ENCODE results near the gene SMURF1. TPM values are rescaled to one million over a fixed set of nuclear protein-coding genes. Genes with fewer than 3 reads are reported as not detected.

SMURF1 gene
- total RNA-seq, 2 experiments from 2014 or later, result 15.9 to 17.6 TPM

DNA sequence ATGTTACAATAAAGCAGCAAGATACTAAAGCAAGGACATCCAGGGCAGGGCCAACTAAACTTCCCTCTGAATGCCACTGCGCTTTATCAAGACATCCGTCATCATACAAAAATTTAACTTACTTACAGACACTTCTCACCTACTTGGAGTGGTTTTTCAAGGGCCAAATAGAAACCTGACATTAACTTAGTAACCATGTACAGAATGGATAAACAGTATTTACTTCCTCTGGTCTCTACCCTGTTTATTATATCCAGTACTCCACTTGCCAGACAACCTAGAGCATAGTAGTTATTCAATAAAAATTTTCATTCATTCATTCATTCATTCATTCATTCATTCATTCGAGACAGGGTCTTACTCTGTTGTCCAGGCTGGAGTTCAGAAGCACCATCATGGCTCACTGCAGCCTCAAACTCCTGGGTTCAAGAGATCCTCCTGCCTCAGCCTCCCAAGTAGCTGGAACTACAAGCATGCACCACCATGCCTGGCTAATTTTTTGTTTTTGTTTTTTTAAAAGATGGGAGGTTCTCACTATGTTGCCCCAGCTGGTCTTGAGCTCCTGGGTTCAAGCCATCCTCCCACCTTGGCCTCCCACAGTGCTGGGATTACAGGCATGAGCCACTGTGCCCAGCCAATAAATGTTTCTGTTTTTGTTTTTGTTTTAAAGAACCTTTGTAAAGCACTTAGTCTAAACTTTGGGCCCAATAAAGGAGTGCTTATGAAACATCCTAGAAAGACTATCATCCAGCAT, 19.0 kb downstream of the SMURF1 start:
- CTCF ChIA-PET, result no interaction called here
- Mint-ChIP-seq H3K4me3 (no peak overlapping the region), H3K27ac (no peak overlapping the region), H3K4me1 (peaks cover 14% of the 10 kb centered on the region), H3K36me3 (ENCODE audit: low read depth) (peaks cover 10% of the 10 kb centered on the region), H3K9me3 (peaks cover 7% of the 10 kb centered on the region), H3K27me3 (no peaks in the 10 kb centered on the region)
- DNase-seq, result no peak
- POLR2A ChIA-PET, result no interaction called here

DNA sequence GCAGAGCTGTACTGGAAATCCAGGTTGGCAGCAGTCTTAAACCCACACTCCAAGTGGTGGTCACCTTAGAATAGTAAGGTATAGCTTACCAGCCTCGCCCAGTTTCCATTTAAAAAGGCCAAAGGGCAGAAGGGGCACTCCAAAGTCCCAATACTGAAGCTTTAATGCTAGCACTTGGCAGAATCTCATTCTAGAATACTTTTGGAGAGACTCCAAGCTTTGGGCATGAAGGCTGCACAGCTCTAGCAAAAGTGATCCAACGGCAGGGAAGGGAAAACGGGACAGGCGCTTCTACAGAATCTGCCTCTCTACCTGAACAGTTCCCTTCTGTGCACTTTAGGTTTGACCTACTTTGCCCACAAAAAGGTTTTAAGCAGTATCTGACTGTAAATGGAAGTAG, 19.7 kb downstream of the SMURF1 start:
- no peak for DNase-seq
- ChIA-PET CTCF (no interaction called here), POLR2A (no interaction called here)
- H3K9me3 Mint-ChIP-seq, result peaks cover 10% of the 10 kb centered on the region
- no peak overlapping the region for H3K27ac Mint-ChIP-seq
- H3K27me3 Mint-ChIP-seq, result no peaks in the 10 kb centered on the region
- H3K4me1 Mint-ChIP-seq, result peaks cover 14% of the 10 kb centered on the region
- H3K4me3 Mint-ChIP-seq, result no peak overlapping the region
- H3K36me3 Mint-ChIP-seq (ENCODE audit: low read depth), result peaks cover 15% of the 10 kb centered on the region

DNA sequence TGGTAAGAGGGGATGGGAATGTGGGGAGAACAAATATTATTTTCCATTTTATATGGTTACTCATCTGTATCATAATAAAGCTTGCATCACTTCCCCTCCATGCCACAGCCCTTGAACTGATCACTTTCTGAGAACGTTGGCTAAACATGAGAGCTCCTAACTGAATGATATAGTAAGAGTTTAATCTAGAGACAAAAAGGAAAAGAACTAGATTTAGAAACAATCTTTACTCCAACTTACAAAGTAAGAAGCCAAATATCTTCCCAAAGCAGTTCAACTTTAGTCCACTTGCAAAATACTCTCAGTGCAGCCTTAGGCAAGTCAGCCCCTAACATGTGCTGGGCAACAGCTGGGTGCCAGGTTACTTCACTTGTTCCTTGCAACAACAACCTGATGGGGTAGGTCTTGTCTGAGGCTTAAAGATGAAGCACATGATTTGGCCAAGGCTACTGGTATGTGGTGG, 20.3 kb downstream of the SMURF1 start:
- H3K4me3 Mint-ChIP-seq, result no peak overlapping the region
- POLR2A ChIA-PET, result no interaction called here

DNA sequence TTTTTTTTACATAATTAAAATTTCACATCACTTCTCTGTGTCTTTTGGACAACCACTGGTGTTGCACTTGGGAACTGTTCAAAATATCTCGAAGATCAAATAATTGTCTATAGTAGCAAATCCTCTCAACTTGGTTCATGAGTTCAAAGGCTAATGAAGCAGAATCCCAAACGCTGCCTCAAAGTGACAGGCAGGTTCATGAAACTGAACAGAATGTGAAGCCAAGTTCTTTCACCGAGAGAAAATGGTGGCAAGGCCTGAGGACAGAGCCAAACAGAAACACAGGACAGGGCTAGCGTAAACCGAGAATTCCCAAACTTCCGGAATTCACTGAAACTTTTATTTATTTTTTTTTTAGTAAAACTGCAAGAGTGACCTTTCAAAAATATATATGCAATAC, 21.1 kb downstream of the SMURF1 start:
- Mint-ChIP-seq H3K36me3 (ENCODE audit: low read depth) (peaks cover 24% of the 10 kb centered on the region), H3K27me3 (no peaks in the 10 kb centered on the region), H3K27ac (no peak overlapping the region), H3K4me3 (no peak overlapping the region), H3K4me1 (peaks cover 14% of the 10 kb centered on the region), H3K9me3 (peaks cover 10% of the 10 kb centered on the region)
- CTCF ChIA-PET, result no interaction called here
- DNase-seq, result no peak
- POLR2A ChIA-PET, result no interaction called here

More for the DNA sequence above, 20.3 kb downstream of the SMURF1 start:
- no peak for DNase-seq
- H3K4me1 Mint-ChIP-seq, result peaks cover 14% of the 10 kb centered on the region
- no peaks in the 10 kb centered on the region for H3K27me3 Mint-ChIP-seq
- CTCF ChIA-PET, result no interaction called here
- H3K36me3 Mint-ChIP-seq (ENCODE audit: low read depth), result peaks cover 15% of the 10 kb centered on the region
- H3K9me3 Mint-ChIP-seq, result peaks cover 10% of the 10 kb centered on the region
- no peak overlapping the region for H3K27ac Mint-ChIP-seq

DNA sequence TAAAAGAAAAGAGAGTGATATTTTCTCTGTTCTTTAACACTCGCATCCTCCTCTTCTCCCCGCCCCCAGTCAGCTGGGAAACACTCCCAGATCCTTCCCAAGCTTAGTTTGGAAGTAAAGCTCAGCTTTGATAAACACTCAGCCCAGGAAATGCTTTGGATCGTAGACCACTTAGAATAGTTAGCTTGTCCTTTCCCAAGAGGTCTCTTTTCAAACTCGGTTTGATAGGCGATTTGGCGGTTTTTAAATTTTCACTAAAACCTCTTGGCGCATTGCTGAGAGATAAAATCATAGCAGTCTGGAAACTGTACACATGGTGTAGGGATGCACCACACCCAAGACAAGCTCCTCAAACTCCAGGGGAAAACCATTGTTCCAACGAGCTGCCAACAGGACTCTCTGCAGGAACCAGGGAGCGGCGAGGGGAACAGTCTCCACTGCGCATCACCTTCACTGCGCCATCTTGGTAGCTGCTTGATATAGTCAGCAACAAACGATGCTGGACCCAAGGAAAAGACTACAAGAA, 22.3 kb downstream of the SMURF1 start:
- peaks cover 14% of the 10 kb centered on the region for H3K4me1 Mint-ChIP-seq
- DNase-seq, result no peak
- POLR2A ChIA-PET, result no interaction called here
- no peak overlapping the region for H3K4me3 Mint-ChIP-seq
- no peak overlapping the region for H3K27ac Mint-ChIP-seq
- CTCF ChIA-PET, result interaction anchor here (0.7 to 0.9 kb wide), 3 partner anchors 9 to 786 kb away, joined by 3 to 5 read pairs (median 3); no protein-coding TSS in a partner anchor
- peaks cover 27% of the 10 kb centered on the region for H3K36me3 Mint-ChIP-seq (ENCODE audit: low read depth)
- peaks cover 10% of the 10 kb centered on the region for H3K9me3 Mint-ChIP-seq
- H3K27me3 Mint-ChIP-seq, result no peaks in the 10 kb centered on the region

DNA sequence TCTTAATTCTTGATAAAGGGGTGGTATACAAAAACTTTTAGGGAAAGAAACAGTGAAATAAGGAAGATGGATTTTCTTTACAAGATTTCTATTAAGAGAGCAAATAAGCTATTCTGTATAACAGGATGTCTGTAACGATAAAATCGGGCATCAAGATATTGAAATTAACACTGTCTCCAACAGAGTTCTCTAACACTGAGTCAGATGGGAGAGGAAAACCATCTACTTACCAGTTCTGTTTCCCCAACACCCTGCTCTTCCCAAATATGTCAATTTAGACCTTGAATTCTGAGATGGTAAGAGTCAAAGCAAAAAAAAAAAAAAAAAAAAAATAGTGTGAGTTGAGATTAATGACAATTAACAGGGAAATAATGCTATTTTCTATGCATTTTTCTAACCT, 23.0 kb downstream of the SMURF1 start:
- DNase-seq, result no peak
- ChIA-PET CTCF (interaction anchor here (0.7 to 0.9 kb wide), 3 partner anchors 9 to 787 kb away, joined by 3 to 5 read pairs (median 3); no protein-coding TSS in a partner anchor), POLR2A (no interaction called here)
- Mint-ChIP-seq H3K27me3 (no peaks in the 10 kb centered on the region), H3K4me3 (no peak overlapping the region), H3K9me3 (peaks cover 10% of the 10 kb centered on the region), H3K36me3 (ENCODE audit: low read depth) (peaks cover 27% of the 10 kb centered on the region), H3K27ac (no peak overlapping the region), H3K4me1 (peaks cover 14% of the 10 kb centered on the region)

DNA sequence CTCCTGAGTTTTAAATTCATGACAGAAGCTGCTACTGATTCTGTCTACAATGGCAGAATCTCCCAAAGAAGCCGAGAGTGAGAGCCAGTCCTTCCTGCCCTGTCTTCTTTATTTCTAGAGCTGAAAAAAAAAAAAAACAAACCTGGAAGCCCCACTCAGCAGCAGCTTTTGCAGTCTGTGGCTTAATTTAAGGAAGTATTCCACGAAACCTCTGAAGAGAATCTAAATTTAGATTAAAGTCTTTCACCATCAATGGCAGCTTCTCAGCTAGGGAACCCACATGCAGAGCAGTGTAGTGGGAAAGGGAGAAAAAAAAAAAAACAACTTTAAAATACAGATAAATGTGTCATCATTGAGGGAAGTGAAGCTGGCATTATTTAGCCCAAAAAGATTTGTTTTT, 23.4 kb downstream of the SMURF1 start:
- H3K4me3 Mint-ChIP-seq, result no peak overlapping the region
- no peak for DNase-seq
- POLR2A ChIA-PET, result no interaction called here
- peaks cover 11% of the 10 kb centered on the region for H3K4me1 Mint-ChIP-seq
- no peaks in the 10 kb centered on the region for H3K27me3 Mint-ChIP-seq
- CTCF ChIA-PET, result interaction anchor here (0.7 to 0.9 kb wide), 2 partner anchors 8 to 11 kb away, joined by 3 read pairs; no protein-coding TSS in a partner anchor
- no peak overlapping the region for H3K27ac Mint-ChIP-seq
- peaks cover 27% of the 10 kb centered on the region for H3K36me3 Mint-ChIP-seq (ENCODE audit: low read depth)
- H3K9me3 Mint-ChIP-seq, result peaks cover 10% of the 10 kb centered on the region

DNA sequence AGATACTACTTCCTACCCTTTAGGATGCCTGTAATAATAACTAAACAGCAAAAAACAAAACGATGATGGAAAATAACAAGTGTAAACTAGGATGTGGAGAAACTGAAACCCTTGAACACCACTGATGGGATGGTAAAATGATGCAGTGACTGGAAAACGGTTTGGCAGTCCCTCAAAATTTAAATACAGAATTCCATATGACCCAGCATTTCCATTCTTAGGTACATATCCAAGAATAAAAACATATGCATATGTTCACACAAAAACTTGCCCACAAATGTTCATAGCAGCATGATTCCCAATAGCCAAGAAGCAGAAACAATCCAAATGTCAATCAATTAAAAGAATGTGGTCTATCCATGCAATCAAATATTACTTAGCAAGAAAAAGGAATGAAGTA, 25.8 kb downstream of the SMURF1 start:
- peaks cover 4% of the 10 kb centered on the region for H3K4me1 Mint-ChIP-seq
- H3K4me3 Mint-ChIP-seq, result no peak overlapping the region
- H3K36me3 Mint-ChIP-seq (ENCODE audit: low read depth), result peaks cover 37% of the 10 kb centered on the region
- POLR2A ChIA-PET, result no interaction called here
- no peaks in the 10 kb centered on the region for H3K27me3 Mint-ChIP-seq
- no peak overlapping the region for H3K27ac Mint-ChIP-seq
- no peak for DNase-seq
- CTCF ChIA-PET, result no interaction called here
- peaks cover 12% of the 10 kb centered on the region for H3K9me3 Mint-ChIP-seq

DNA sequence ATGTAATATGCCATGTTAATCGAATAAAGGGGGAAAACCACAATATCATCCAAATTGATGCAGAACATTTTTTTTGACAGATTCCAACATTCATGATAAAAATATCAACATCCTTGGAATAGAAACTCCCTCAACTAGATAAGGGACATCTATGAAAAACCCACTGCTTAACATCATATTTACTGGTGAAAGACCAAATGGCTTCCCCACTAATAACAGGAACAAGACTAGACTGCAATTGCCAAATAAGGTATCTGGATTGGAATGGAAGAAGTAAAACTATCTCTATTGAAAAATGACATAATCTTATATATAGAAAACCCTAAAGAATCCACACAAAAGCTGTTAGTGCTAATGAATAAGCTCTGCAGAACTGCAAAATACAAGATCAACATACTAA, 27.8 kb downstream of the SMURF1 start:
- POLR2A ChIA-PET, result no interaction called here
- H3K4me3 Mint-ChIP-seq, result no peak overlapping the region
- H3K27ac Mint-ChIP-seq, result no peak overlapping the region
- no peaks in the 10 kb centered on the region for H3K27me3 Mint-ChIP-seq
- H3K36me3 Mint-ChIP-seq (ENCODE audit: low read depth), result peaks cover 45% of the 10 kb centered on the region
- DNase-seq, result no peak
- H3K4me1 Mint-ChIP-seq, result peaks cover 17% of the 10 kb centered on the region
- H3K9me3 Mint-ChIP-seq, result peaks cover 11% of the 10 kb centered on the region
- CTCF ChIA-PET, result no interaction called here

DNA sequence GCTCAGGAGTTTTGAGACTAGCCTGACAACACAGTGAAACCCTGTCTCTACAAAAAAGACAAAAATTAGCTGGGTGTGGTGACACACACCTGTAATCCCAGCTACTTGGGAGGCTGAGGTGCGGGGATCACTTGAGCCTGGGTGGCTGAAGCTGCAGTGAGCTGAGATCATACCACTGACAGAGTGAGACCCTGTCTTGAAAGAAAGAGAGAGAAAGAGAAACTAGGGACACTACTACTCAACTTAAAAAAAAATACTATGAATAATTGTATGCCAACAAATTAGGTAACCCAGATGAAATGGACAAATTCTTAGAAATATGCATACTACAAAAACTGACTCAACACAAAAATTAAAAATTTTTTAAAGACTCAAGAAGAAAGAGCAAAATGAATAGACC, 28.5 kb downstream of the SMURF1 start:
- Mint-ChIP-seq H3K27me3 (no peaks in the 10 kb centered on the region), H3K27ac (no peak overlapping the region), H3K36me3 (ENCODE audit: low read depth) (peaks cover 42% of the 10 kb centered on the region), H3K4me1 (peaks cover 17% of the 10 kb centered on the region), H3K9me3 (peaks cover 11% of the 10 kb centered on the region), H3K4me3 (no peak overlapping the region)
- POLR2A ChIA-PET, result no interaction called here
- CTCF ChIA-PET, result no interaction called here
- DNase-seq, result no peak

DNA sequence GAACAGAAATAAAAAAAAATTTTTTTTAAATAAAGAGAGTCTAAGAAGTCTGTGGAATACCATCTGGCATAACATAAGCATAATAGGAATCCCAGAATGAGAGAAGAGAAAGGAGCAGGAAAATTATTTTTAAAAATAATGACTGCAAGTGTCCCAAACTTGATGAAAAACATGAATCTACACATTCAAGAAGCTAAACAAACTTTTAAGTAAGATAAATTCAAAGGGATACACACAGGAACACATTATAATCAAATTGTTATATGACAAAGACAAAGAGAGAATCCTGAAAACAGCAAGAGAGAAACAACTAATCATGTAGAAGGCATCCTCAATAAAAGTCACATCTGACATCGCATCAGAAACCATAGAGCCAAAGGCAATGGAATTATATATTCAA, 30.9 kb downstream of the SMURF1 start:
- ChIA-PET CTCF (interaction anchor here (1.0 kb wide), 1 partner anchor 8 kb away, joined by 3 read pairs; no protein-coding TSS in a partner anchor), POLR2A (no interaction called here)
- Mint-ChIP-seq H3K9me3 (peaks cover 4% of the 10 kb centered on the region), H3K27me3 (no peaks in the 10 kb centered on the region), H3K36me3 (ENCODE audit: low read depth) (peaks cover 27% of the 10 kb centered on the region), H3K27ac (no peak overlapping the region), H3K4me3 (no peak overlapping the region), H3K4me1 (peaks cover 27% of the 10 kb centered on the region)
- no peak for DNase-seq

DNA sequence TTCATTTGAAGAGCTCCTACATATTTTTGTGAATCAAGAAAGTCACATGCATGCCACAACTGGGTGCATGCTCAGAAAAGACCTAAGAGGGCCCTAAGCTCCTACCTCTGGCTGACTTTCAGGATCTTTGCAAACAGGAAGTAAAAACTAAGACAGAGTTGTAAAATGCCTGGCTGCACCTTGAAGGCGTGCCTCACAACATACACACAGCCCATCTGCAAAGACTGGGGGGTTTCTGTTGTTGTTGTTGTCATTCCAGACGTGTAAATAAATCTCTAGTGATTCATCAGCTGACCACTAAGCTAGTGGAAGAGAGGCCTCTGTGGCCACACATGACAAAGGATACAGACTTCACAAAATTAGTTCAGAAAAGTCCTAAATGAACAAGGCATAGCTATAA, 31.8 kb downstream of the SMURF1 start:
- no peaks in the 10 kb centered on the region for H3K27me3 Mint-ChIP-seq
- peaks cover 33% of the 10 kb centered on the region for H3K4me1 Mint-ChIP-seq
- peaks cover 24% of the 10 kb centered on the region for H3K36me3 Mint-ChIP-seq (ENCODE audit: low read depth)
- ChIA-PET CTCF (interaction anchor here (1.0 kb wide), 1 partner anchor 9 kb away, joined by 3 read pairs; no protein-coding TSS in a partner anchor), POLR2A (no interaction called here)
- H3K4me3 Mint-ChIP-seq, result no peak overlapping the region
- no peak for DNase-seq
- peaks cover 4% of the 10 kb centered on the region for H3K9me3 Mint-ChIP-seq
- no peak overlapping the region for H3K27ac Mint-ChIP-seq

DNA sequence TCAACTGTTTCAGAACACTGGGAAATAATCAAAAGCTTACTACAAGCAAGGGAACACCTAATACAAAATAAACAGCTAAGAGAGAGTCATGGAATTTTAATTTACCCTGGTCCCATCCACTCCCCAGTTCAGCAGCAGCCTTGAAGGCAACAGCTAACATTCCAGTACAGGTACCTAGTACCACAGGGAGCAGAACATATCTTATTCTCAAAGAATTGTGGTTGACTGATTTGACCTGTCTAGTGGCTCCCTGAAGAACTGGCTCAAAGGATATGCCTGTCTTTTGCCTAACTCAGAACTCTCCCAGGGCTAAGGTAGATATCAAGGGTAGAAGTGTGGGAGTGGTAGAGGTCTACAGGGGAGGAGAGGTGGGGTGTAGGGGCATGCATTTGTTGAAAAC, 32.3 kb downstream of the SMURF1 start:
- ChIA-PET CTCF (no interaction called here), POLR2A (no interaction called here)
- peaks cover 21% of the 10 kb centered on the region for H3K36me3 Mint-ChIP-seq (ENCODE audit: low read depth)

More for the DNA sequence above, 32.3 kb downstream of the SMURF1 start:
- peaks cover 4% of the 10 kb centered on the region for H3K9me3 Mint-ChIP-seq
- peak overlapping the region; percentile 15 for H3K27ac Mint-ChIP-seq
- DNase-seq, result no peak
- H3K4me3 Mint-ChIP-seq, result no peak overlapping the region
- no peaks in the 10 kb centered on the region for H3K27me3 Mint-ChIP-seq
- peaks cover 36% of the 10 kb centered on the region for H3K4me1 Mint-ChIP-seq
